PFSK-1 (cell line): ENCODE measurements around the gene UVRAG.

Experiments used
- FOXP2 ChIP-seq: optimal IDR thresholded peaks from 2 replicates; pipeline ENCODE3; 2011; ENCODE audit warnings: borderline replicate concordance, control low read depth, inconsistent platforms; ENCODE audit not compliant: insufficient read depth; ENCODE audit errors: extremely low read length, extremely low read depth
- POLR2AphosphoS5 ChIP-seq: IDR thresholded peaks from 2 replicates; pipeline ENCODE4 v1.6.1; 2012; ENCODE audit warnings: low read depth, mild to moderate bottlenecking, control low read depth, low read length, moderate library complexity
- TAF1 ChIP-seq: IDR thresholded peaks from 2 replicates; pipeline ENCODE4 v1.6.1; 2012; ENCODE audit warnings: low read length, control low read depth, borderline replicate concordance; ENCODE audit not compliant: insufficient read depth
- TF ChIP-seq, protein P1 (sequence below), 2 experiments: IDR thresholded peaks; 2 replicates each; pipeline versions ENCODE4 v1.6.1 to v1.8.0; 2011 to 2012; ENCODE audit warnings: low read depth in 2 of 2, low read length in 2 of 2, control low read depth in 1 of 2, inconsistent platforms in 1 of 2, mild to moderate bottlenecking in 1 of 2, moderate library complexity in 1 of 2; ENCODE audit not compliant: insufficient read depth in 1 of 2

DNA sequence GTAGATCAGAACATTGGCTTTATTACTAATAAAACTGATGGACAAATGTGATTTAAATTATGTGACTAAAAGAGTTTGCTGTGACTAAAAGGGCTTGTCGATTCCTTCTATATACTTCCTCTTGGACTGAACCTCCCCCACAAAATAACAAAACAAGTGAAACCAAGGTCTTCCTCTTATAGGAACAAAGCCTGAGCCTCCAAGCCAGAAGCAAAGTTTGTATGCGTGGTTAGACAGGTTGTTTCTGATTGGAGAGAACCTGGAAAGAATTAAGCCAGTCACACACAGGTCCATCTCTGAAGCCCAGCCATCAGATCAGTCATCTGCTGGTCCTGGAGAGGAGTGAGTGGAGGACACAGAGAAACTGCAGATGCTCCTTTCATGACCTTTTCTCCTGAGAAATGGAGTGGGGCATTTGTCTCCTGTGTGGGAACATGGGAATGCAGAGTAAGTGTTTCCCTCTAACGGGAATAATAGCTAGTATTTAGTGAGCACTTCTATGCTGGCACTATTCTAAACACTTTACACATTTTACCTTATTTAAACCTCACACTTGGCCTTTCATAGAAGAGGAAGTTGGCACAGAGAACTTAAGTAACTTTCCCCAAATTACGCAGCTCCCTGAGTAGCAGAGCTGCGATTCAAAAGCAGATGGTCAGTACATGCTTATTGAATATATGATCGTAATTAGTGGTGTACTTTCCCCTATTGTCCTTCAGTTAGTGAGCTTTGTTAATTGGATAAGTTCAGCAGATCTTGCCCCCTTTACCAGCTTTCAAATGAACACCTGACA, 77.1 kb downstream of the UVRAG start:
- TF ChIP-seq FOXP2, result no peak
- TF ChIP-seq POLR2AphosphoS5, result no peak
- TF ChIP-seq TAF1, result no peak
- TF ChIP-seq, protein P1, sequence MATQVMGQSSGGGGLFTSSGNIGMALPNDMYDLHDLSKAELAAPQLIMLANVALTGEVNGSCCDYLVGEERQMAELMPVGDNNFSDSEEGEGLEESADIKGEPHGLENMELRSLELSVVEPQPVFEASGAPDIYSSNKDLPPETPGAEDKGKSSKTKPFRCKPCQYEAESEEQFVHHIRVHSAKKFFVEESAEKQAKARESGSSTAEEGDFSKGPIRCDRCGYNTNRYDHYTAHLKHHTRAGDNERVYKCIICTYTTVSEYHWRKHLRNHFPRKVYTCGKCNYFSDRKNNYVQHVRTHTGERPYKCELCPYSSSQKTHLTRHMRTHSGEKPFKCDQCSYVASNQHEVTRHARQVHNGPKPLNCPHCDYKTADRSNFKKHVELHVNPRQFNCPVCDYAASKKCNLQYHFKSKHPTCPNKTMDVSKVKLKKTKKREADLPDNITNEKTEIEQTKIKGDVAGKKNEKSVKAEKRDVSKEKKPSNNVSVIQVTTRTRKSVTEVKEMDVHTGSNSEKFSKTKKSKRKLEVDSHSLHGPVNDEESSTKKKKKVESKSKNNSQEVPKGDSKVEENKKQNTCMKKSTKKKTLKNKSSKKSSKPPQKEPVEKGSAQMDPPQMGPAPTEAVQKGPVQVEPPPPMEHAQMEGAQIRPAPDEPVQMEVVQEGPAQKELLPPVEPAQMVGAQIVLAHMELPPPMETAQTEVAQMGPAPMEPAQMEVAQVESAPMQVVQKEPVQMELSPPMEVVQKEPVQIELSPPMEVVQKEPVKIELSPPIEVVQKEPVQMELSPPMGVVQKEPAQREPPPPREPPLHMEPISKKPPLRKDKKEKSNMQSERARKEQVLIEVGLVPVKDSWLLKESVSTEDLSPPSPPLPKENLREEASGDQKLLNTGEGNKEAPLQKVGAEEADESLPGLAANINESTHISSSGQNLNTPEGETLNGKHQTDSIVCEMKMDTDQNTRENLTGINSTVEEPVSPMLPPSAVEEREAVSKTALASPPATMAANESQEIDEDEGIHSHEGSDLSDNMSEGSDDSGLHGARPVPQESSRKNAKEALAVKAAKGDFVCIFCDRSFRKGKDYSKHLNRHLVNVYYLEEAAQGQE (IDR thresholded peaks at IDR 0.05; ENCODE audit: insufficient read depth in 1 of 2, low read depth in 2 of 2, low read length in 2 of 2), result no peak
